Measurements from ENCODE around the gene SEC31A. TPM values are rescaled to one million over a fixed set of nuclear protein-coding genes. Genes with fewer than 3 reads are reported as not detected.
"Not testable (repeated sequence)": the region's sequence is repeated elsewhere in the genome, so short reads cannot be mapped to it uniquely, and the experiment has no call there.

The SEC31A gene
- total RNA-seq, 2 experiments from 2014 or later: 76.0 to 77.1 TPM

DNA sequence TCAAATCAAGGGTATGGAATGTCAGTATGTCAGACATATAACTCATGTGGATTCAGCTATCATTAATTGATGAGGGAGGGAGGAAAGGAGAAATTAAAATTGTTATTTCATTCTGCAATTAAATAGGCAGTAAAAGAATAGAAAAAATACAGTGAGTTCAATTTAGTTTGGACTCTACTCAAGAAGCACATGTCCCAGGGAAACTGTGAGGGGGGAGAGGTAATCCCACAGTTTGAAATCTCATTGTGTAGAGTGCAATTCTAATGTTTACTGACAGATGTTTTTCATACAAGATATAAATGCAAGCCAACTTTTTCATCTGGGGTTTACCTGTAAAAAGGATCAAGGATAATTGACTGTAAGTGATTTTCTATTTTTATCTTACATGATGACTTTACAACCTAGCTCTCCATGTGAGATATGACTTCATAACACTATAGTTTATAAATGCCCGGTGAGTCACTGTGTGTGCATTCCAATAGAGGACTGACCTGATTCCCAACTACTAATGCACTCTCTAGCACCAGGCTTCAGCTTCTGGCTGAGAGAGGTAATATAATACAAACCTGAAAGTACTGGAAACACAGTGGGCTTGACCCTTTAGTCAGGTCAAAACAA, 57.1 kb downstream of the SEC31A start:
- Mint-ChIP-seq H3K9me3 (no peaks in the 10 kb centered on the region), H3K27ac (no peak overlapping the region), H3K4me1 (ENCODE audit: low read depth) (no peaks in the 10 kb centered on the region), H3K4me3 (no peak overlapping the region), H3K36me3 (ENCODE audit: low read depth) (peaks cover 43% of the 10 kb centered on the region), H3K27me3 (no peaks in the 10 kb centered on the region)
- intact Hi-C loops (cut with micrococcal nuclease): no loop called here
- TF ChIP-seq, protein P1, sequence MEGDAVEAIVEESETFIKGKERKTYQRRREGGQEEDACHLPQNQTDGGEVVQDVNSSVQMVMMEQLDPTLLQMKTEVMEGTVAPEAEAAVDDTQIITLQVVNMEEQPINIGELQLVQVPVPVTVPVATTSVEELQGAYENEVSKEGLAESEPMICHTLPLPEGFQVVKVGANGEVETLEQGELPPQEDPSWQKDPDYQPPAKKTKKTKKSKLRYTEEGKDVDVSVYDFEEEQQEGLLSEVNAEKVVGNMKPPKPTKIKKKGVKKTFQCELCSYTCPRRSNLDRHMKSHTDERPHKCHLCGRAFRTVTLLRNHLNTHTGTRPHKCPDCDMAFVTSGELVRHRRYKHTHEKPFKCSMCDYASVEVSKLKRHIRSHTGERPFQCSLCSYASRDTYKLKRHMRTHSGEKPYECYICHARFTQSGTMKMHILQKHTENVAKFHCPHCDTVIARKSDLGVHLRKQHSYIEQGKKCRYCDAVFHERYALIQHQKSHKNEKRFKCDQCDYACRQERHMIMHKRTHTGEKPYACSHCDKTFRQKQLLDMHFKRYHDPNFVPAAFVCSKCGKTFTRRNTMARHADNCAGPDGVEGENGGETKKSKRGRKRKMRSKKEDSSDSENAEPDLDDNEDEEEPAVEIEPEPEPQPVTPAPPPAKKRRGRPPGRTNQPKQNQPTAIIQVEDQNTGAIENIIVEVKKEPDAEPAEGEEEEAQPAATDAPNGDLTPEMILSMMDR (IDR thresholded peaks at IDR 0.05): no peak
- CTCF ChIA-PET: interaction anchor here (1.0 kb wide), 1 partner anchor 19 kb away, joined by 3 read pairs; no protein-coding TSS in a partner anchor
- no peak for ATAC-seq
- DNase-seq: no peak
- POLR2A ChIA-PET: no interaction called here

DNA sequence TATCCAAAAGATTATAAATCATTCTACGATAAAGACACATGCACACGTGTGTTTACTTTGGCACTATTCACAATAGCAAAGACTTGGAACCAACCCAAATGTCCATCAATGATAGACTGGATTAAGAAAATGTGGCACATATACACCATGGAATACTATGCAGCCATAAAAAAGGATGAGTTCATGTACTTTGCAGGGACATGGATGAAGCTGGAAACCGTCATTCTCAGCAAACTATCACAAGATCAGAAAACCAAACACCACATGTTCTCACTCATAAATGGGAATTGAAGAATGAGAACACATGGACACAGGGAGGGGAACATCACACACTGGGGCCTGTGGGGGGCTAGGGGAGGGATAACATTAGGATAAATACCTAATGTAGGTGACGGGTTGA, 57.9 kb downstream of the SEC31A start:
- H3K9me3 Mint-ChIP-seq; ATAC-seq; H3K4me1 Mint-ChIP-seq (ENCODE audit: low read depth); intact Hi-C loops (cut with micrococcal nuclease); POLR2A ChIA-PET; CTCF ChIA-PET; DNase-seq; H3K4me3 Mint-ChIP-seq; H3K27ac Mint-ChIP-seq; H3K27me3 Mint-ChIP-seq: not testable (repeated sequence)
- H3K36me3 Mint-ChIP-seq (ENCODE audit: low read depth): peaks cover 39% of the 10 kb centered on the region

DNA sequence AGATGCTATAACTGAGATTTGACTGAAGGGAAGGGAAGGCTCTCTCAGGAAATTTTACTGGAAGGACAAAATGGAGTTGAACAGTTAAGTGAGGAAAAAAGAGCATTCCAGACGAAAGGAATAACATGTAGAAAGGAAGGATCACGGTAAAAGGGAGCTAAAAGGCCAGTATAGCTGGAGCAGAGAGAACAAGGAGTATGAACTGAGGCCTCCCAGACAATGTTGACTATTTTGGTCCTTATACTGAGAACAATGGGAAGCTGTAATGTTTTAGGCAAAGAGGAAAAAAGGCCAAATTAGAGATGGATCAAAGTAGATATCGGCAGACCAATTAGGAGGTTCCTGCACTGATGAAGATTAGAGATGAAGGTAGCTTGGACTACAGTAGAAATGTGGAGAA, 65.5 kb downstream of the SEC31A start:
- H3K27ac Mint-ChIP-seq: no peak overlapping the region

DNA sequence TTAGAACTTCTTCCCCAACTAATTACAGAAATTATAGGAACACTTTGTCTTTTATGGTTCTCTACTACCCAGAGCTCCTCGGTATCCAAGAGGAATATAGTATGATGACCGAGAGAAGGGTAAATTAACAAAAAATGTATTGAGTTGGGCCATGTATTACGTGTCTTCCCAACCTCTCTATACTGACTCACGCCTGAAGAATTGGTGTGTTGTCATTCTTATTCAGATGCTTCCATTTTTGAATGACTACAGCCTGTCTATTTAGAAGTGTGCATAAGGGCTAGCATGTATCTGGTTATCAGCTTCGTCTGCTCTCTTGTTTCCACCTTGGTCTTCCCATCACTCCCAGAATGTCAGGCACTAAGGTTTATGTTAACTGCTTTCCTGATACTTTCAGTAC, 67.9 kb downstream of the SEC31A start:
- H3K9me3 Mint-ChIP-seq: no peaks in the 10 kb centered on the region
- ChIA-PET CTCF (interaction anchor here (1.6 kb wide), 1 partner anchor 24 kb away, joined by 4 read pairs; no protein-coding TSS in a partner anchor), POLR2A (no interaction called here)
- H3K27me3 Mint-ChIP-seq: no peaks in the 10 kb centered on the region
- TF ChIP-seq, protein P1 (IDR thresholded peaks at IDR 0.05): no peak
- H3K4me1 Mint-ChIP-seq (ENCODE audit: low read depth): peaks cover 11% of the 10 kb centered on the region
- ATAC-seq (no peak), DNase-seq (no peak)
- no peak overlapping the region for H3K4me3 Mint-ChIP-seq
- intact Hi-C loops (cut with micrococcal nuclease): no loop called here
- no peak overlapping the region for H3K27ac Mint-ChIP-seq
- H3K36me3 Mint-ChIP-seq (ENCODE audit: low read depth): peaks cover 41% of the 10 kb centered on the region

More for the DNA sequence above, 65.5 kb downstream of the SEC31A start:
- POLR2A ChIA-PET: no interaction called here
- CTCF ChIA-PET: interaction anchor here (1.2 kb wide), 1 partner anchor 17 kb away, joined by 3 read pairs; no protein-coding TSS in a partner anchor
- ATAC-seq: no peak
- H3K4me1 Mint-ChIP-seq (ENCODE audit: low read depth): peaks cover 10% of the 10 kb centered on the region
- H3K4me3 Mint-ChIP-seq: no peak overlapping the region
- no peaks in the 10 kb centered on the region for H3K9me3 Mint-ChIP-seq
- H3K36me3 Mint-ChIP-seq (ENCODE audit: low read depth): peaks cover 34% of the 10 kb centered on the region
- H3K27me3 Mint-ChIP-seq: no peaks in the 10 kb centered on the region
- intact Hi-C loops (cut with micrococcal nuclease): no loop called here
- no peak for DNase-seq
- TF ChIP-seq, protein P1 (IDR thresholded peaks at IDR 0.05): no peak

DNA sequence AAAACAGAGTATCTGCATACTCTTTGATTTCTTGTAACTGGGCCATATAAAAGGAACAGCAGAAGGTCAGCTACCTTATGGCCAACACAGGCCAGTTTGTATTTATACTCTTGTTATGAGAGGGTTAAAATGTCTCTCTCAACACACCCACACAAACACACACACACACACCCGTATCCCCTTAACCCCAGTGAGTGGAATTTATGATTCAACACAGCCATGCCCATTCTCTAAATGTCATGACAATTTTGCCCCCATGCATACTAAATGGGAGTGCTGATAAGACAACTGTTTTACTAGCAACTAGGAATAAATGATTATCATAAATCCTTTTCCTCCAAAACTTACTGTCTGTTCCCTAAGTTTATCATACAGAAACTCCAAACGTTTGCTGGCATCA, 70.3 kb downstream of the SEC31A start:
- peak; percentile 28 for DNase-seq
- ChIA-PET POLR2A (no interaction called here), CTCF (no interaction called here)
- peak; percentile 64 for ATAC-seq
- Mint-ChIP-seq H3K27ac (peak overlapping the region; percentile 64), H3K4me3 (no peak overlapping the region), H3K36me3 (ENCODE audit: low read depth) (peaks cover 34% of the 10 kb centered on the region), H3K9me3 (no peaks in the 10 kb centered on the region), H3K4me1 (ENCODE audit: low read depth) (peaks cover 11% of the 10 kb centered on the region), H3K27me3 (no peaks in the 10 kb centered on the region)
- intact Hi-C loops (cut with micrococcal nuclease): no loop called here
- TF ChIP-seq, protein P1 (IDR thresholded peaks at IDR 0.05): no peak

Measured in activated CD8-positive, alpha-beta T cell treated with anti-CD3 and anti-CD28 coated beads for 36 hours (primary cell).